Measurements from ENCODE around the gene NCOR1.
"Not testable (repeated sequence)": the region's sequence is repeated elsewhere in the genome, so short reads cannot be mapped to it uniquely, and the experiment has no call there.

Gene NCOR1

GRCh38 chr17:16166766-16167165 is 48.6 kb downstream of the NCOR1 start:
- not testable (repeated sequence) for H3K9me3 ChIP-seq (ENCODE audit: control insufficient read depth in 5 of 5, low read length in 5 of 5); H3K27ac ChIP-seq (ENCODE audit: low read depth, low read length); H3K9ac ChIP-seq (ENCODE audit: low read length in 5 of 5); H3K27me3 ChIP-seq (ENCODE audit: control insufficient read depth in 5 of 5, insufficient read depth in 4 of 5, low read length in 5 of 5); H3K4me1 ChIP-seq (ENCODE audit: control insufficient read depth in 5 of 5, insufficient read depth in 5 of 5, low read length in 5 of 5); H3K4me3 ChIP-seq (ENCODE audit: low read depth in 1 of 5, low read length in 5 of 5)
- H3K36me3 ChIP-seq (ENCODE audit: control insufficient read depth in 5 of 5, insufficient read depth in 5 of 5, low read length in 5 of 5), result peaks cover 5 to 20% (median 10%) of the 10 kb centered on the region in 5 donors

GRCh38 chr17:16158714-16159113 is 56.6 kb downstream of the NCOR1 start:
- H3K4me3 ChIP-seq (ENCODE audit: low read depth in 1 of 5, low read length in 5 of 5), result no peak overlapping the region
- H3K9ac ChIP-seq (ENCODE audit: low read length in 5 of 5), result no peak overlapping the region
- no peaks in the 10 kb centered on the region for H3K9me3 ChIP-seq (ENCODE audit: control insufficient read depth in 5 of 5, low read length in 5 of 5)
- no peak overlapping the region for H3K27ac ChIP-seq (ENCODE audit: low read depth, low read length)
- H3K27me3 ChIP-seq (ENCODE audit: control insufficient read depth in 5 of 5, insufficient read depth in 4 of 5, low read length in 5 of 5), result no peaks in the 10 kb centered on the region
- peaks cover 0 to 6% (median 0%) of the 10 kb centered on the region in 5 donors for H3K4me1 ChIP-seq (ENCODE audit: control insufficient read depth in 5 of 5, insufficient read depth in 5 of 5, low read length in 5 of 5)
- peaks cover 11 to 27% (median 12%) of the 10 kb centered on the region in 5 donors for H3K36me3 ChIP-seq (ENCODE audit: control insufficient read depth in 5 of 5, insufficient read depth in 5 of 5, low read length in 5 of 5)

GRCh38 chr17:16155536-16155935 is 59.8 kb downstream of the NCOR1 start:
- peaks cover 20 to 35% (median 28%) of the 10 kb centered on the region in 5 donors for H3K36me3 ChIP-seq (ENCODE audit: control insufficient read depth in 5 of 5, insufficient read depth in 5 of 5, low read length in 5 of 5)

GRCh38 chr17:16152326-16152725 is 63.0 kb downstream of the NCOR1 start:
- H3K4me1 ChIP-seq (ENCODE audit: control insufficient read depth in 5 of 5, insufficient read depth in 5 of 5, low read length in 5 of 5); H3K9ac ChIP-seq (ENCODE audit: low read length in 5 of 5); H3K4me3 ChIP-seq (ENCODE audit: low read depth in 1 of 5, low read length in 5 of 5); H3K27me3 ChIP-seq (ENCODE audit: control insufficient read depth in 5 of 5, insufficient read depth in 4 of 5, low read length in 5 of 5); H3K27ac ChIP-seq (ENCODE audit: low read depth, low read length); H3K9me3 ChIP-seq (ENCODE audit: control insufficient read depth in 5 of 5, low read length in 5 of 5): not testable (repeated sequence)
- peaks cover 33 to 48% (median 41%) of the 10 kb centered on the region in 5 donors for H3K36me3 ChIP-seq (ENCODE audit: control insufficient read depth in 5 of 5, insufficient read depth in 5 of 5, low read length in 5 of 5)

More at GRCh38 chr17:16155536-16155935, 59.8 kb downstream of the NCOR1 start:
- Histone ChIP-seq H3K9me3 (ENCODE audit: control insufficient read depth in 5 of 5, low read length in 5 of 5) (no peaks in the 10 kb centered on the region), H3K4me3 (ENCODE audit: low read depth in 1 of 5, low read length in 5 of 5) (no peak overlapping the region), H3K4me1 (ENCODE audit: control insufficient read depth in 5 of 5, insufficient read depth in 5 of 5, low read length in 5 of 5) (peaks cover 0 to 6% (median 0%) of the 10 kb centered on the region in 5 donors), H3K27ac (ENCODE audit: low read depth, low read length) (no peak overlapping the region), H3K27me3 (ENCODE audit: control insufficient read depth in 5 of 5, insufficient read depth in 4 of 5, low read length in 5 of 5) (no peaks in the 10 kb centered on the region), H3K9ac (ENCODE audit: low read length in 5 of 5) (no peak overlapping the region)

GRCh38 chr17:16150251-16150856 is 65.0 kb downstream of the NCOR1 start:
- peaks cover 37 to 59% (median 41%) of the 10 kb centered on the region in 5 donors for H3K36me3 ChIP-seq (ENCODE audit: control insufficient read depth in 5 of 5, insufficient read depth in 5 of 5, low read length in 5 of 5)
- peaks cover 0 to 1% (median 0%) of the 10 kb centered on the region in 5 donors for H3K4me1 ChIP-seq (ENCODE audit: control insufficient read depth in 5 of 5, insufficient read depth in 5 of 5, low read length in 5 of 5)
- no peak overlapping the region for H3K27ac ChIP-seq (ENCODE audit: low read depth, low read length)
- H3K4me3 ChIP-seq (ENCODE audit: low read depth in 1 of 5, low read length in 5 of 5), result no peak overlapping the region
- no peaks in the 10 kb centered on the region for H3K27me3 ChIP-seq (ENCODE audit: control insufficient read depth in 5 of 5, insufficient read depth in 4 of 5, low read length in 5 of 5)
- no peaks in the 10 kb centered on the region for H3K9me3 ChIP-seq (ENCODE audit: control insufficient read depth in 5 of 5, low read length in 5 of 5)
- H3K9ac ChIP-seq (ENCODE audit: low read length in 5 of 5), result no peak overlapping the region

- Histone ChIP-seq H3K9me3 (ENCODE audit: control insufficient read depth in 5 of 5, low read length in 5 of 5) (no peaks in the 10 kb centered on the region), H3K36me3 (ENCODE audit: control insufficient read depth in 5 of 5, insufficient read depth in 5 of 5, low read length in 5 of 5) (peaks cover 38 to 58% (median 42%) of the 10 kb centered on the region in 5 donors), H3K9ac (ENCODE audit: low read length in 5 of 5) (no peak overlapping the region), H3K4me3 (ENCODE audit: low read depth in 1 of 5, low read length in 5 of 5) (no peak overlapping the region), H3K27me3 (ENCODE audit: control insufficient read depth in 5 of 5, insufficient read depth in 4 of 5, low read length in 5 of 5) (no peaks in the 10 kb centered on the region), H3K4me1 (ENCODE audit: control insufficient read depth in 5 of 5, insufficient read depth in 5 of 5, low read length in 5 of 5) (no peaks in the 10 kb centered on the region), H3K27ac (ENCODE audit: low read depth, low read length) (no peak overlapping the region)
These were observed 66.7 kb downstream of the NCOR1 start for GRCh38 chr17:16148596-16148995.

GRCh38 chr17:16145319-16145890 is 69.9 kb downstream of the NCOR1 start:
- H3K9ac ChIP-seq (ENCODE audit: low read length in 5 of 5); H3K27me3 ChIP-seq (ENCODE audit: control insufficient read depth in 5 of 5, insufficient read depth in 4 of 5, low read length in 5 of 5); H3K4me1 ChIP-seq (ENCODE audit: control insufficient read depth in 5 of 5, insufficient read depth in 5 of 5, low read length in 5 of 5); H3K4me3 ChIP-seq (ENCODE audit: low read depth in 1 of 5, low read length in 5 of 5); H3K27ac ChIP-seq (ENCODE audit: low read depth, low read length); H3K9me3 ChIP-seq (ENCODE audit: control insufficient read depth in 5 of 5, low read length in 5 of 5): not testable (repeated sequence)
- H3K36me3 ChIP-seq (ENCODE audit: control insufficient read depth in 5 of 5, insufficient read depth in 5 of 5, low read length in 5 of 5), result peaks cover 44 to 58% (median 49%) of the 10 kb centered on the region in 5 donors

GRCh38 chr17:16141685-16142084 is 73.6 kb downstream of the NCOR1 start:
- peaks cover 29 to 50% (median 40%) of the 10 kb centered on the region in 5 donors for H3K36me3 ChIP-seq (ENCODE audit: control insufficient read depth in 5 of 5, insufficient read depth in 5 of 5, low read length in 5 of 5)
- H3K27me3 ChIP-seq (ENCODE audit: control insufficient read depth in 5 of 5, insufficient read depth in 4 of 5, low read length in 5 of 5), result no peaks in the 10 kb centered on the region
- H3K4me1 ChIP-seq (ENCODE audit: control insufficient read depth in 5 of 5, insufficient read depth in 5 of 5, low read length in 5 of 5), result no peaks in the 10 kb centered on the region
- no peak overlapping the region for H3K4me3 ChIP-seq (ENCODE audit: low read depth in 1 of 5, low read length in 5 of 5)
- H3K27ac ChIP-seq (ENCODE audit: low read depth, low read length), result no peak overlapping the region
- no peaks in the 10 kb centered on the region for H3K9me3 ChIP-seq (ENCODE audit: control insufficient read depth in 5 of 5, low read length in 5 of 5)
- no peak overlapping the region for H3K9ac ChIP-seq (ENCODE audit: low read length in 5 of 5)

GRCh38 chr17:16140854-16141253 is 74.5 kb downstream of the NCOR1 start:
- Histone ChIP-seq H3K4me3 (ENCODE audit: low read depth in 1 of 5, low read length in 5 of 5) (no peak overlapping the region), H3K4me1 (ENCODE audit: control insufficient read depth in 5 of 5, insufficient read depth in 5 of 5, low read length in 5 of 5) (no peaks in the 10 kb centered on the region), H3K9me3 (ENCODE audit: control insufficient read depth in 5 of 5, low read length in 5 of 5) (no peaks in the 10 kb centered on the region), H3K9ac (ENCODE audit: low read length in 5 of 5) (no peak overlapping the region), H3K27me3 (ENCODE audit: control insufficient read depth in 5 of 5, insufficient read depth in 4 of 5, low read length in 5 of 5) (no peaks in the 10 kb centered on the region), H3K36me3 (ENCODE audit: control insufficient read depth in 5 of 5, insufficient read depth in 5 of 5, low read length in 5 of 5) (peaks cover 30 to 54% (median 42%) of the 10 kb centered on the region in 5 donors), H3K27ac (ENCODE audit: low read depth, low read length) (no peak overlapping the region)

GRCh38 chr17:16135461-16135860 is 79.9 kb downstream of the NCOR1 start:
- no peaks in the 10 kb centered on the region for H3K9me3 ChIP-seq (ENCODE audit: control insufficient read depth in 5 of 5, low read length in 5 of 5)
- H3K27ac ChIP-seq (ENCODE audit: low read depth, low read length), result no peak overlapping the region
- H3K4me1 ChIP-seq (ENCODE audit: control insufficient read depth in 5 of 5, insufficient read depth in 5 of 5, low read length in 5 of 5), result no peaks in the 10 kb centered on the region
- no peak overlapping the region for H3K4me3 ChIP-seq (ENCODE audit: low read depth in 1 of 5, low read length in 5 of 5)
- H3K27me3 ChIP-seq (ENCODE audit: control insufficient read depth in 5 of 5, insufficient read depth in 4 of 5, low read length in 5 of 5), result no peaks in the 10 kb centered on the region
- H3K36me3 ChIP-seq (ENCODE audit: control insufficient read depth in 5 of 5, insufficient read depth in 5 of 5, low read length in 5 of 5), result peaks cover 31 to 68% (median 47%) of the 10 kb centered on the region in 5 donors
- H3K9ac ChIP-seq (ENCODE audit: low read length in 5 of 5), result no peak overlapping the region

Data from subcutaneous abdominal adipose tissue (tissue), 5 donors.